Measurements from ENCODE around the gene MMP24. TPM values are rescaled to one million over a fixed set of nuclear protein-coding genes. Genes with fewer than 3 reads are reported as not detected.

The MMP24 gene
- polyA plus RNA-seq, 1 of the 3 experiments (the other 2 are of a cell fraction): 18.1 TPM

DNA sequence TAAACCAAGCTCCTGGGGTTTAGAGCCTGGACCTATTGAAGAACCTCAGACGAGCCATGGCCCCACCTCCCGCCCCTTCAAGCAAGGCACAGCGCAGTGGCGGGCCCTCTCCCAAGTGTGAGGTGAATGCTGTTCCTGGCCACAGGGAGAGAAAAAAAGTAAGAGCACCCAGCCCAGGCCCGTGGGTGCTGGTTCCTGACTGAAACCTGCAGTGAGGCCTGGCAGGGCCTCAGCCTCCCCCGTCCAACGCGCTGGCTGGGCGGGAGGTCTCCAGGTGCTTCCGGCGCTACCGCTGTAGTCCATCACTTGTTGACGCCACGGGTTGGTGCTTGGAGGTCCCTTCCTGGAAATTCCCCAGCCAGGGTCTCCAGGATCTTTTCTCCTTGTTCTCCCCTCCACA lies 71.2 kb downstream of the MMP24 start:
- no peak overlapping the region for H2AFZ ChIP-seq (ENCODE audit: low read depth)
- H3K9ac ChIP-seq: no peak overlapping the region
- ChIA-PET POLR2A (no interaction called here), CTCF (interaction anchor here (0.6 to 16.5 kb wide), 2 partner anchors 145 to 1142 kb away, joined by 3 to 323 read pairs; partner anchors contain the start of gene GDF5)
- H3K4me2 ChIP-seq: no peak overlapping the region
- no peaks in the 10 kb centered on the region for H4K20me1 ChIP-seq (ENCODE audit: insufficient read depth)
- no peak for TF ChIP-seq GABPA (IDR thresholded peaks at IDR 0.05; ENCODE audit: low read depth)
- no peak for TF ChIP-seq FOXJ3 (CRISPR knock-in tag; IDR thresholded peaks at IDR 0.05)
- no peak for TF ChIP-seq MEF2A (IDR thresholded peaks at IDR 0.05; ENCODE audit: borderline replicate concordance, low read depth)
- no peak for TF ChIP-seq NFIC (IDR thresholded peaks at IDR 0.05; ENCODE audit: borderline replicate concordance)
- TF ChIP-seq, protein P1, sequence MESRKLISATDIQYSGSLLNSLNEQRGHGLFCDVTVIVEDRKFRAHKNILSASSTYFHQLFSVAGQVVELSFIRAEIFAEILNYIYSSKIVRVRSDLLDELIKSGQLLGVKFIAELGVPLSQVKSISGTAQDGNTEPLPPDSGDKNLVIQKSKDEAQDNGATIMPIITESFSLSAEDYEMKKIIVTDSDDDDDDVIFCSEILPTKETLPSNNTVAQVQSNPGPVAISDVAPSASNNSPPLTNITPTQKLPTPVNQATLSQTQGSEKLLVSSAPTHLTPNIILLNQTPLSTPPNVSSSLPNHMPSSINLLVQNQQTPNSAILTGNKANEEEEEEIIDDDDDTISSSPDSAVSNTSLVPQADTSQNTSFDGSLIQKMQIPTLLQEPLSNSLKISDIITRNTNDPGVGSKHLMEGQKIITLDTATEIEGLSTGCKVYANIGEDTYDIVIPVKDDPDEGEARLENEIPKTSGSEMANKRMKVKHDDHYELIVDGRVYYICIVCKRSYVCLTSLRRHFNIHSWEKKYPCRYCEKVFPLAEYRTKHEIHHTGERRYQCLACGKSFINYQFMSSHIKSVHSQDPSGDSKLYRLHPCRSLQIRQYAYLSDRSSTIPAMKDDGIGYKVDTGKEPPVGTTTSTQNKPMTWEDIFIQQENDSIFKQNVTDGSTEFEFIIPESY (IDR thresholded peaks at IDR 0.05; ENCODE audit: borderline replicate concordance, low read depth): no peak
- TF ChIP-seq, protein P2, sequence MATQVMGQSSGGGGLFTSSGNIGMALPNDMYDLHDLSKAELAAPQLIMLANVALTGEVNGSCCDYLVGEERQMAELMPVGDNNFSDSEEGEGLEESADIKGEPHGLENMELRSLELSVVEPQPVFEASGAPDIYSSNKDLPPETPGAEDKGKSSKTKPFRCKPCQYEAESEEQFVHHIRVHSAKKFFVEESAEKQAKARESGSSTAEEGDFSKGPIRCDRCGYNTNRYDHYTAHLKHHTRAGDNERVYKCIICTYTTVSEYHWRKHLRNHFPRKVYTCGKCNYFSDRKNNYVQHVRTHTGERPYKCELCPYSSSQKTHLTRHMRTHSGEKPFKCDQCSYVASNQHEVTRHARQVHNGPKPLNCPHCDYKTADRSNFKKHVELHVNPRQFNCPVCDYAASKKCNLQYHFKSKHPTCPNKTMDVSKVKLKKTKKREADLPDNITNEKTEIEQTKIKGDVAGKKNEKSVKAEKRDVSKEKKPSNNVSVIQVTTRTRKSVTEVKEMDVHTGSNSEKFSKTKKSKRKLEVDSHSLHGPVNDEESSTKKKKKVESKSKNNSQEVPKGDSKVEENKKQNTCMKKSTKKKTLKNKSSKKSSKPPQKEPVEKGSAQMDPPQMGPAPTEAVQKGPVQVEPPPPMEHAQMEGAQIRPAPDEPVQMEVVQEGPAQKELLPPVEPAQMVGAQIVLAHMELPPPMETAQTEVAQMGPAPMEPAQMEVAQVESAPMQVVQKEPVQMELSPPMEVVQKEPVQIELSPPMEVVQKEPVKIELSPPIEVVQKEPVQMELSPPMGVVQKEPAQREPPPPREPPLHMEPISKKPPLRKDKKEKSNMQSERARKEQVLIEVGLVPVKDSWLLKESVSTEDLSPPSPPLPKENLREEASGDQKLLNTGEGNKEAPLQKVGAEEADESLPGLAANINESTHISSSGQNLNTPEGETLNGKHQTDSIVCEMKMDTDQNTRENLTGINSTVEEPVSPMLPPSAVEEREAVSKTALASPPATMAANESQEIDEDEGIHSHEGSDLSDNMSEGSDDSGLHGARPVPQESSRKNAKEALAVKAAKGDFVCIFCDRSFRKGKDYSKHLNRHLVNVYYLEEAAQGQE (IDR thresholded peaks at IDR 0.05; ENCODE audit: low read depth, low read length): no peak
- TF ChIP-seq RCOR1 (IDR thresholded peaks at IDR 0.05; ENCODE audit: low read length): no peak
- TF ChIP-seq SMC3 (IDR thresholded peaks at IDR 0.05; ENCODE audit: low read depth, low read length): no peak
- TF ChIP-seq JUND (IDR thresholded peaks at IDR 0.05): no peak
- TF ChIP-seq CHD2 (IDR thresholded peaks at IDR 0.05; ENCODE audit: low read length, partially characterized antibody): no peak
- no peak for TF ChIP-seq TCF12 (IDR thresholded peaks at IDR 0.05)
- 97% methylated on average over 12 of the region's 14 CpGs for WGBS (ENCODE audit: low lambda C conversion rate)
- no peak overlapping the region; a peak in 1 of 4 replicates for H3K27ac ChIP-seq (ENCODE audit: low read depth in 2 of 2, low read length in 1 of 2)
- DNase-seq: no peak
- no peaks in the 10 kb centered on the region for H3K9me2 ChIP-seq
- H3K27me3 ChIP-seq (ENCODE audit: insufficient read depth): no peaks in the 10 kb centered on the region
- H3K9me3 ChIP-seq: no peaks in the 10 kb centered on the region
- H3F3A ChIP-seq (replicated peaks; ENCODE audit: insufficient read depth): peaks cover 4% of the 10 kb centered on the region
- H3K79me2 ChIP-seq (ENCODE audit: insufficient read depth): no peaks in the 10 kb centered on the region
- no peak overlapping the region for H3K4me3 ChIP-seq (ENCODE audit: low read depth in 2 of 2, low read length in 1 of 2)
- H3K36me3 ChIP-seq (replicated peaks in 1 of 2; ENCODE audit: control insufficient read depth in 1 of 2, insufficient read depth in 2 of 2, low read length in 1 of 2): no peaks in the 10 kb centered on the region
- H3K4me1 ChIP-seq (ENCODE audit: control insufficient read depth in 1 of 2, insufficient read depth in 2 of 2, low read depth in 1 of 2, low read length in 1 of 2): peaks cover 7 to 19% of the 10 kb centered on the region in 2 experiments; a peak in 2 of 4 replicates

DNA sequence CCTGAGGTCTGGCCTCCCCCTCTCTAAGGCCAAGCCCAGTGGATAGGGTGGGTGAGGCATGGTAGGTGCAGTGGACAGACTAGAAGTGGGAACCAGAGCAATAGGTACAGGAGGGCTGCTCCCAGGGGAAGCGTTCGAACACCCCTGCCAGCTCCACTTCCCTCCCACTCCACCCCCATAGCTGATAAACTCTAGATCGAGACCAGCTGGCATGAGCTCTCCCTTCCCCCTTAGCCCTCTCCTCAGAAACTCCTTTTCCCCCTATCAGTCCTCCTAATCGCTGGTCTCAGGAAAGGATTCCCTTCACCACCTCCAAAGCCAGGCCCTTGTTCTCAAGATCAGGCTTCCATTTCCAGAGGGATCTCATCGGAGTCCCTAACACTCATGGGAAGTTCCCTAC lies 71.8 kb downstream of the MMP24 start:
- H3K9me3 ChIP-seq: no peaks in the 10 kb centered on the region
- H3K4me3 ChIP-seq (ENCODE audit: low read depth in 2 of 2, low read length in 1 of 2): no peak overlapping the region
- H3K4me1 ChIP-seq (ENCODE audit: control insufficient read depth in 1 of 2, insufficient read depth in 2 of 2, low read depth in 1 of 2, low read length in 1 of 2): peaks cover 13 to 19% of the 10 kb centered on the region in 2 experiments; a peak in 3 of 4 replicates
- H3K9ac ChIP-seq: no peak overlapping the region
- no peaks in the 10 kb centered on the region for H3K27me3 ChIP-seq (ENCODE audit: insufficient read depth)
- H3F3A ChIP-seq (replicated peaks; ENCODE audit: insufficient read depth): peaks cover 8% of the 10 kb centered on the region
- H3K79me2 ChIP-seq (ENCODE audit: insufficient read depth): no peaks in the 10 kb centered on the region
- DNase-seq: no peak
- WGBS (ENCODE audit: low lambda C conversion rate): 85% methylated on average over 5 of the region's 5 CpGs
- no peaks in the 10 kb centered on the region for H3K36me3 ChIP-seq (replicated peaks in 1 of 2; ENCODE audit: control insufficient read depth in 1 of 2, insufficient read depth in 2 of 2, low read length in 1 of 2)
- no peak overlapping the region for H3K4me2 ChIP-seq
- ChIA-PET CTCF (interaction anchor here (0.6 to 16.5 kb wide), 4 partner anchors 8 to 144 kb away, joined by 3 to 323 read pairs (median 4); partner anchors contain the start of gene GDF5), POLR2A (no interaction called here)
- no peak overlapping the region for H2AFZ ChIP-seq (ENCODE audit: low read depth)
- no peak overlapping the region; a peak in 1 of 4 replicates for H3K27ac ChIP-seq (ENCODE audit: low read depth in 2 of 2, low read length in 1 of 2)
- no peaks in the 10 kb centered on the region for H3K9me2 ChIP-seq
- H4K20me1 ChIP-seq (ENCODE audit: insufficient read depth): no peaks in the 10 kb centered on the region
- TF ChIP-seq, protein P3, sequence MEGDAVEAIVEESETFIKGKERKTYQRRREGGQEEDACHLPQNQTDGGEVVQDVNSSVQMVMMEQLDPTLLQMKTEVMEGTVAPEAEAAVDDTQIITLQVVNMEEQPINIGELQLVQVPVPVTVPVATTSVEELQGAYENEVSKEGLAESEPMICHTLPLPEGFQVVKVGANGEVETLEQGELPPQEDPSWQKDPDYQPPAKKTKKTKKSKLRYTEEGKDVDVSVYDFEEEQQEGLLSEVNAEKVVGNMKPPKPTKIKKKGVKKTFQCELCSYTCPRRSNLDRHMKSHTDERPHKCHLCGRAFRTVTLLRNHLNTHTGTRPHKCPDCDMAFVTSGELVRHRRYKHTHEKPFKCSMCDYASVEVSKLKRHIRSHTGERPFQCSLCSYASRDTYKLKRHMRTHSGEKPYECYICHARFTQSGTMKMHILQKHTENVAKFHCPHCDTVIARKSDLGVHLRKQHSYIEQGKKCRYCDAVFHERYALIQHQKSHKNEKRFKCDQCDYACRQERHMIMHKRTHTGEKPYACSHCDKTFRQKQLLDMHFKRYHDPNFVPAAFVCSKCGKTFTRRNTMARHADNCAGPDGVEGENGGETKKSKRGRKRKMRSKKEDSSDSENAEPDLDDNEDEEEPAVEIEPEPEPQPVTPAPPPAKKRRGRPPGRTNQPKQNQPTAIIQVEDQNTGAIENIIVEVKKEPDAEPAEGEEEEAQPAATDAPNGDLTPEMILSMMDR (IDR thresholded peaks at IDR 0.05): no peak
- TF ChIP-seq POLR2AphosphoS5 (IDR thresholded peaks at IDR 0.05; ENCODE audit: low read depth, low read length) (no peak), GABPA (IDR thresholded peaks at IDR 0.05; ENCODE audit: low read depth) (no peak), TEAD4 (IDR thresholded peaks at IDR 0.05; ENCODE audit: borderline replicate concordance, insufficient read depth) (no peak), RFX5 (IDR thresholded peaks at IDR 0.05; ENCODE audit: low read length) (no peak)
- TF ChIP-seq, protein P4, sequence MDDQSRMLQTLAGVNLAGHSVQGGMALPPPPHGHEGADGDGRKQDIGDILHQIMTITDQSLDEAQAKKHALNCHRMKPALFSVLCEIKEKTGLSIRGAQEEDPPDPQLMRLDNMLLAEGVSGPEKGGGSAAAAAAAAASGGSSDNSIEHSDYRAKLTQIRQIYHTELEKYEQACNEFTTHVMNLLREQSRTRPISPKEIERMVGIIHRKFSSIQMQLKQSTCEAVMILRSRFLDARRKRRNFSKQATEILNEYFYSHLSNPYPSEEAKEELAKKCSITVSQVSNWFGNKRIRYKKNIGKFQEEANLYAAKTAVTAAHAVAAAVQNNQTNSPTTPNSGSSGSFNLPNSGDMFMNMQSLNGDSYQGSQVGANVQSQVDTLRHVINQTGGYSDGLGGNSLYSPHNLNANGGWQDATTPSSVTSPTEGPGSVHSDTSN (IDR thresholded peaks at IDR 0.05): no peak
- TF ChIP-seq, protein P1 (IDR thresholded peaks at IDR 0.05; ENCODE audit: borderline replicate concordance, low read depth): no peak

Measured in SK-N-SH (cell line).